HG02870 (cell line): ENCODE results near the gene HAUS8.
"Not testable (repeated sequence)": the region's sequence is repeated elsewhere in the genome, so short reads cannot be mapped to it uniquely, and the experiment has no call there.

Source experiments
- ATAC-seq: cut with Tn5 transposase; IDR thresholded peaks from one replicate; pipeline ENCODE4 v1.9.1; 2021; ENCODE audit warnings: mild to moderate bottlenecking, moderate library complexity; ENCODE audit not compliant: unreplicated experiment

HAUS8 gene

DNA sequence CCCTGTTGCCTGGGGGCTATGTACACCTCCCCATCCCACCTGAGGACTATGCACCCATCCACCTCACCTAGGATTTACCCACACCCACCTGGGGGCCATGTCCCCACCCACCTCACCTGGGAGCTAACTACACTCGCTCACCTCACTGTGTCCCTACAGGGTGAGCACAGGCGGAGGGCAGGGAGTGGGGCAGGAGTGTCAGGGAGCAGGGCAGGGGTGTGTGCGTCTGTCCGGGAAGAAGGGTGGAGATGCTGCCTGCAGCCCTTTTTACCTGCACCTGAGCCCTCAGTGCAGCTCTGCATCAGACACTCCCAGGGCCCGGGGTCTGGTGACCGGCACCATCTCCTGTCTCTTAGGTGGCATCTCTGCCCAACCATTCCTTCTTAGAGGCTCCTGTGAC is 38.1 kb downstream of the HAUS8 start:
- no peak for ATAC-seq

DNA sequence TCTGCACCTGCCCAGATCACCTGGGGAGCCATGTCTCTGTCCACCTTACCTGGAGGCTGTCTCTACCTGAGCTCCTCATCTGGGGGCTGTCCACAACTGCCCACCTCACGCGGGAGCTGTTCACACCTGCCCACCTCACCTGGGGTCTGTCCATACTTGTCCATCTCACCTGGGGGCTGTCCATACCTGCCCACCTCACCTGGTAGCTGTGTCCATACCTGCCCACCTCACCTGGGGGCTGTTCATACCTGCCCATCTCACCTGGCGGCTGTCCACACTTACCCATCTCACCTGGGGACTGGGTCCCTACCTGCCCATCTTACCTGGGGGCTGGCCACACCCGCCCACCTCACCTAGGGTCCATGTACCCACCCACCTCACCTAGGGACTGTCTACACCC is 38.6 kb downstream of the HAUS8 start:
- ATAC-seq: no peak

DNA sequence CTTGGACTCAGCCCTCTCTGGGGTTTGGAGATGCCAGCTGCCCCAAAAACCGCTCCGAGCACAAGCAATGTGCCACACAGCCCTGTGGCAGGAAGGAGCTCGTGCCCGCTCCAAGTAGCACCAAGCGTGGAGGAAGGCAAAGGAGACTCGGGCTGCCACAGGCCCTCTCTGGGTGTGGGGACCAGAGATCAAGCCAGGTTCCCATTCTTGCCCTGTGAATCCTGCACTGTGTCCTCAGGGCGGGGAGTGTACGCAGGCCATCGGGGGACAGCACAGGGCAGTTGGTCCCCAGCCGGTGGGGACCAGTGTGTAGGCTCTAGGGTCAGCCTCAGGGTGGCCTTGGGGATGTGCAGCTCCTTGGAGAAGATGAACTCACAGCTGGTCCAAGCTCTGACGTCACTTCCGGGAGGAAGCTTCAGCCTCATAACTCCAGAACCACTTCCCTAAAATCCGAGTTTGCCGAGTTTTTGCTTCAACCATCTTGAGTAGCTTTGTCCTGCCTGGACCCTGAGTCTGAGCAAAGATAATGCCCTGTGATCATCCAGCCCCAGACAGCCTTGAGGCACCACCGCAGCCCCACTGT is 39.3 kb downstream of the HAUS8 start:
- ATAC-seq: no peak

DNA sequence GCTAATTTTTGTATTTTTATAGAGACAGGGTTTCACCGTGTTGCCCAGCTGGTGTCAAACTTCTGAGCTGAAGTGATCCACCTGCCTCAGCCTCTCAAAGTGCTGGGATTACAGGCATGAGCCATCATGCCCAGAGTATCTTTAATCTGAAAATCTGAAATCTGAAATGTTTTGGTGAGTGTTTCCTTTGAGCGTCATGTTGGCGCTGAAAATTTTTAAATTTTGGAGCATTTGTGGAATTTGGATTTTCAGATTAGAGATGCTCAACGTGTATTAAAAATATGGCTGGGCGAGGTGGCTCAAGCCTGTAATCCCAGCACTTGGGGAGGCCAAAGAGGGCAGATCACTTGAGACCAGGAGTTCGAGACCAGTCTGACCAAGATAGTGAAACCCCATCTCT is 43.5 kb downstream of the HAUS8 start:
- ATAC-seq: no peak

GRCh38 chr19:17027535-17027975 is 47.7 kb downstream of the HAUS8 start:
- ATAC-seq: no peak

DNA sequence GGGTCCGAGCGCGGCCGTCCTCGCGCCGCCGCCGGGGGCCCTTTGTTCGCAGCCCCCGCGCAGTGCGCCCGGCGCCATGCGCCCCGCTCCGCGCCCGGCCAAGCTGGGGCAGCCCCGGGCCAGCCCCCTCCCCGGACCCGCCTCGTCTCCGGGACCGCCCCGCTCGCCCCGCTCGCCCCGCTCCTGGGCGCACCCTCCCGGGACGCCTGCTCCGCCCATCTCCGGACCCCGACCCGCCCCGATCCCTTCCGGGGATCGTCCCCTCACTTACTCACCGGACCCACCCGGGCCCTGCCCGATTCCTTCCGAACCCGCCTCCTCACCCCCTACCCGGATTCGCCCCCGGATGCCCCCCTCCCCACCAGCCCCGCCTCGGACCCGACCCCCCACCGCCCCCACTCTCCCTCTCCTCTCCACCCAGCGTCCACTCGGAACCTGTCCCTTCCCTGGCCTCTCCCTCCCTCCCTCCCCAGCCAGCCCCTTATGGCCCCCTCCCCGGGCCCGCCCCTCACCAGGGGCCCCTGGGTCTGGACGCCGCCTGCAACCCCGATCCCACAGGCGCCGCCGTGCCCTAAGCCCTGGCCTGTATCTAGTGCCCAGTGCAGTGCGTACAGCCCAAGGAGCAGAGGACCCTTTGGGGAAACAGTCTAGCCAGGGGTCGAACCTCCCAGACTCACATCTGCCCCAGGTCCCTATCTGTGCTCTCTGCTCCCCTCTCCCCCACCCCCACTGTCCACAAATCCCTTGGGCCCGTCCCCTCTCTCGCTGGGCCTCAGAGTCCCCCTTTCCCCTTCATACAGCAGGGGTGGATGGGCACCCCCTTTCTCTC is 48.3 kb downstream of the HAUS8 start, which contains the start of gene CPAMD8:
TSS of gene CPAMD8 (minus strand) at position 105 of the 829 bp plus-strand sequence. CDS start 168 bp downstream, outside the sequence.
- no peak for ATAC-seq

DNA sequence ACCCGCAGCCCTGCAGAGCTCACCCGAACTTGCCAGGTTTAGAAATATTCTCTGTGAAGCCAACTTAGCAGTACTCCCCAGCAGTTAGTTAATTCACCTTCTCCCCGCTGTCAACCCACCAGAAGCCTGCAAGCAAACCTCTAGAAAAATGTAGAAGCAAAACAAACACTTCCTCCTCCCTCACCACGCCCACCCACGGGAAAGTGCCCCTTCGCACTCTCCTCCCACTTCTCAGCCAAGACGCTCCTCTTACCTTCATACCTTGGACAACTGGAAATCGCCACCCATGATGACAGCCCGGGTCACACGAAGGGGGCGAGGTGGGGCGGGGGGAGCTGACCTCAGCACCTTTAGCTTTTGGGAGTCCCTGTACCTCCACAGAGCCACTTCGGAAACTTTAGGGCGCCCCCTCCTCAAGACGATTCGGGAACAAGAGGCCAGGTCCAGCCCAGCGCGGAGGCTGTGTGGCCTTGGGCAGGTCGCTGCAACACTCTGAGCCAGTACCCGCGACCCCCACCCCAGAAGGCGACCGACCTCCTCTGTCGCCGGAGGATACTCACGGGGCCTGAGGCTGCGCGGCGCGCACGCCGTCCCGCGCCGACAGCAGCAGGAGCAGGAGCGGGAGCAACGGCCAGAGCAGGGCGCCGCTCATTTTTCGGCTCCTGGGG is 49.1 kb downstream of the HAUS8 start:
- ATAC-seq: no peak

DNA sequence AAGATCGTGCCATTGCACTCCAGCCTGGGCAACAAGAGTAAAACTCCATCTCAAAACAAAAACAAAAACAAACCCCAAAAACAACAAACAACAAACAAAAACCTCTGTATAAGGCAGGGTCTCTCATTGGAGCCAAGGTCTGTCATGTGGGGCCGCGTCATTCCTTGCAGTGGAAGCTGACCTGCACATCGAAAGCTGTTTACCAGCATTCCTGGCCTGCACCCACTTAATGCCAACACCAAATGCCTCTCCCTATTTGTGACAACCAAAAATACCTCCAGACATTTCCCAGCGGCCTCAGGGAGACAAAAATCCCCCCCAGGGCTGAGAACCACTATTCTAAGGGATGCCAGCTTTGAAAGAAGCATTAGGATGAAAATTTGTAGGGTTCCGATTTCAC is 49.9 kb downstream of the HAUS8 start:
- no peak for ATAC-seq

DNA sequence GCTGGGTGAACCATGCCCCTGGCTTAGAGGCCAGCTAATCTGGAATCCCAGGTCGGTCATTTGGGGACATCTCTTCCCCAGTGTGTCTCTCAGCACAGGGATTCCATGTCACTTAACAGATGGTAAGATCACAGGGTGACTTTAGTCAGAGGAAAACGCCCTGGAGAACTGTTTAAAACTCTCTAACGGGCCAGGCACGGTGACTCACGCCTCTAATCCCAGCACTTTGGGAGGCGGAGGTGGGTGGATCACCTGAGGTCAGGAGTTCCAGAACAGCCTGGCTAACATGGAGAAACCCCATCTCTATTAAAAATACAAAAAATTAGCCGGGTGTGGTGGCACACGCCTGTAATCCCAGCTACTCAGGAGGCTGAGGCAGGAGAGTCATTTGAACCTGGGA is 50.3 kb downstream of the HAUS8 start:
- not testable (repeated sequence) for ATAC-seq

- no peak for ATAC-seq
Observed at GRCh38 chr19:17023805-17024204, 51.4 kb downstream of the HAUS8 start.

DNA sequence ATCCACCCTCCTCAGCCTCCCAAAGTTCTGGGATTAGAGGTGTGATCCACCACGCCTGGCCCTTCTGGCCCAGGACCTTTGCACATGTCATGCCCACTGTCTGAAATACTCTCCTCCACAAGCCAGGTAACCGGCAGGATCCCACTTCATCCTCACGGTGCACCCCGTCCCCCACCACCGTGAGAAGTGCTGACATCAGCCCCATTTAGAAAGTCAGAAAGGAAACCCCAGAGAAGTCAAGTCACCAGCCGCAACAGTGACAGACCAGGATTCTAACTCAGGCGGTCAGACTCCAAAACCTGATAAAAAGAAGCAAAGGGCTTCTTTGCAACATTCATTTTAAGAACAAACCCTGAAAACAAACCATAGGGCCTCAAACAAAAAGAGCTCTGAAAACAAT is 52.5 kb downstream of the HAUS8 start:
- ATAC-seq: no peak

GRCh38 chr19:17021793-17022590 is 53.3 kb downstream of the HAUS8 start:
- no peak for ATAC-seq

- no peak for ATAC-seq
Observed at GRCh38 chr19:17021328-17021727, 53.9 kb downstream of the HAUS8 start.

DNA sequence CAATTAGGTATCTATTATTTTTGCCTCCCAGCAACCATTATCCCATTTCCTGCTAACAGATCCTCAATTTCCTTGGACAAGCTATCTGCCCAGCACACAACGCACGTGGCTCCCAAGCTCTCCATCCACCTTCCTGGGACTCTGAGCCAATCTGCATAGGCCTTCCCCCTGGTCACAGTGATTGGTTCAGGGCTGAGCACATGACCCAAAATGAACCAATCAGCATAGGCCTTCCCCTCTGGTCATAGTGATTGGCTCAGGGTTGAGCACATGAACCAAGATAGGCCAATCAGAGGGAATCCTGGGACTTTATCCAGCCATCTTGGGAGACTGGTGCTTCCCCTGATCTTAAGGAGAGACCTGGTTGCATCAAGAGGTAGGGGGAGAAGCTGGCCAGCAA is 54.4 kb downstream of the HAUS8 start:
- no peak for ATAC-seq

DNA sequence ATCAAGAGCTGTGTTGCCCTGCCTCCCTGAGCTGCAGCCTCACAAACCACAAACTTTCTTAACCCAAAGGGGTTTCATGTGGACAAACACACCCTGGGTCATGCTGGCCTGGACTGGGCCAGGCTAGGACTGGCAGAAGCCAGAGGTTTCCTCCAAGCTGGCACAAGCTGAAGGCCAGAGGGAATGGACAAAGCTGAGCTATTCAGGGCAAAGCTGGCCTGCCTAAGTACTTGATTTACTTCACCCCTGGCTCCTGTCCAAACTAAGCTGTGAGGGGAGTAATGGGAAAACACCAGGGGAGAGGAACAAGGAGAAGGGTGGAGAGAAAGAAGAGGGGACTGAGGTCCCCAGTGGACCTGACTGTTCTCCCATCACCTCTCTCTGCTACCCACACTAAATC is 54.9 kb downstream of the HAUS8 start:
- ATAC-seq: no peak

DNA sequence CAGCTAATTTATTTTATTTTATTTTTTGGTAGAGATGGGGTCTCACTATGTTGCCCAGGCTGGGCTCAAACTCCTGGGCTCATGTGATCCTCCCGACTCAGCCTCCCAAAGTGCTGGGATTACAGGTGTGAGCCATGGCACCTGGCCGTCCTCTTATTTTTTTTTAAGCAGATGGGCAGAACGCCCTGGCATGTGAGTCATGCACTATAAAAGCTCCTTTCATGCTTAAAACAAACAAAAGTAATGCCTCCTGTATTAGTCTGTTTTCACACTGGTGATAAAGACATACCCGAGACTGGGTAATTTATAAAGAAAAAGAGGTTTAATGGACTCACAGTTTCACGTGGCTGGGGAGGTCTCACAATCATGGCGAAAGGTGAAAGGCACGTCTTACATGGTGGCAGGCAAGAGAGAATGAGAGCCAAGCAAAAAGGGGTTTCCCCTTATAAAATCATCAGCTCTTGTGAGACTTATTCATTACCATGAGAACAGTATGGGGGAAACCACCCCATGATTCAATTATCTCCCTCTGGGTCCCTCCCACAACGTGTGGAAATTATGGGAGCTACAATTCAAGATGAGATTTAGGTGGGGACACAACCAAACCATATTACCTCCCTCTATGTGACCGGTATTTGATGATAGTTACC is 60.9 kb downstream of the HAUS8 start:
- ATAC-seq: not testable (repeated sequence)

DNA sequence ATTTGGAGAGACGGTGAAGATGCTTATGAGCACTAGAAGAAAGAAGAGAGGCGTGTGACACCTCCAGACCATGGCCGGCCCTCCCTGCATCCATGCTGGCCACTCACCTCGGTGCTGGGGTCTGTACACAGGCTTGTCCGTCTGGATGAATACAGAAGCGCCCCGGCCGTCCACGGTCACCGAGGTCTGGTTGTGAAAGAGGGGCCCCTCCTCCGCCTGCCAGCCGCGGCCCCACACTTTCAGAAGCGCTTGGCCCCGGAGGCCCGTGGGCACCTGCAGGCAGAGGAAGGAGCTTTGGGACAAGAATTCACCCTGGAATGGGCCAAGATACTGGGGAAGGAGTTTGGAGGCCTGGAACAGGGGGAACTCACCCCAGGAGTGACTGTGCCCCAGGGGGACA is 63.8 kb downstream of the HAUS8 start:
- ATAC-seq: no peak

DNA sequence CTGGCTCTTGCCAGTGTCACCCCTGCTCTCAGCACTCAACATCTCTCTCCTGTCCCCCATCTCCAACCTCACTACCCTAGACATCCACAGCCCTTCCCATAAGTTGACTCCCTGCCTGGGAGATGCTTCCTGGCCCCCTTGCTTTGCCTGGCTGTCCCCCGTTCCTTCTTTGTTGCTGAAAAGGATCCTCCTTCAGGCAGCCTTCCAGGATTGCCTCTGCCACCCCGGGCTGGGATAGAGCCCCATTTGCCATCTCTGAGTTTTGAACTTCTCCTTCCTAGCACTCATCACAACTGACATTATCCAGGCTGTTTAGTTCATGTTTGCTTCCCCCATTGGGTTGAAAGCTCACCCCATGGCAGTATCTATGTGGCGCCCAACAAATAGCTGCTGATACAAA is 68.7 kb downstream of the HAUS8 start:
- no peak for ATAC-seq

DNA sequence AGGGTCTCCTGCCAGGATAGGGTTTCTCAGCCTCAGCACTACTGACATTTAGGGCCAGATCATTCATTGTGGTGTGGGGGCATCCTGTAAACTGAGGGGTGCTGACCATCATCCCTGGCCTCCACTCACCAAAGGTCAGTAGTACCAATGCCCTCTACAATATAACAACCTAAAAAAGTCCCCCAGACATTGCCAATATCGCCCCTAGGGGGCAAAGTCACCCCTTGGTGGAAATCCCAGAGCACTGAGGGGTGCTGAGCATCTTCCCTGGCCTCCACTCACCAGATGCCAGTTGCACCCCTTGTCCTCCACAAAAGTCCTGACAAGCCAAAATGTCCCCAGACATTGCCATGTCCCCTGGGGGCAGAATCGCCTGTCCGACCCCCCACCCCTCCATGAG is 70.3 kb downstream of the HAUS8 start:
- no peak for ATAC-seq

DNA sequence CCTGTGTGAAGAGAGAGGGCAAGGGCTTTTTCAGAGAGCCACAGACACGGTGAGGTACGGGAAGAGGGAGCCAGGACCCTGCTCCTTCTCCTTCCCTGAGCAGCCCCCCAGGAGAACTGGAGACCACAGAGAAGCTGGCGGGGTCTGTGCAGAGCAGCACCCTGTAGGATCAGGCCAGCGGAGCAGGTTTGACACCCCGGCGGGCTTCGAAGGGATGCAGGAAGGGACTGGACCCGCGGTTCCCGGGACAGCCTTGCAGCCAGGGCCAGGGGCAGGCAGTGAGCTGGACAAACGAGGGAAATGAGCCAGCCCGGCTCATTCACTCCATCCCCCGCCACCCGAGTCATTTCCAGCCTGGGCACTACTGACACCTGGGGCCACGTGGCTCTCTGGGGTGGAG is 70.9 kb downstream of the HAUS8 start:
- ATAC-seq: no peak

GRCh38 chr19:17002455-17002854 is 72.8 kb downstream of the HAUS8 start:
- no peak for ATAC-seq
